CD4-positive, CD25-positive, alpha-beta regulatory T cell (primary cell): ENCODE measurements around the gene PRR33. TPM values are rescaled to one million over a fixed set of nuclear protein-coding genes. Genes with fewer than 3 reads are reported as not detected.

Experiments
- ATAC-seq, 2 donors: fragments of 150-1000 bp; cut with Tn5 transposase; one replicate each; pipeline ENCODE4 v1.10.0; 2021; ENCODE audit warnings: low read depth in 2 of 2, moderate number of reproducible peaks in 2 of 2, moderate library complexity in 1 of 2
- DNase-seq, 3 donors: peaks; one replicate each; pipeline versions ENCODE4 v3.0.0 to v3.0.0-alpha.2; 2012 to 2022; ENCODE audit warnings: mixed read lengths in 1 of 3
- H3K27ac ChIP-seq: one replicate; pipeline ENCODE4 v1.7.0; 2013; ENCODE audit warnings: mild to moderate bottlenecking, low read length; ENCODE audit not compliant: insufficient read depth, poor library complexity, severe bottlenecking
- H3K27me3 ChIP-seq: one replicate; pipeline ENCODE4 v1.7.0; 2013; ENCODE audit warnings: low read length; ENCODE audit not compliant: control insufficient read depth, insufficient read depth
- H3K36me3 ChIP-seq: one replicate; pipeline ENCODE4 v1.7.0; 2013; ENCODE audit warnings: mild to moderate bottlenecking, low read length, moderate library complexity; ENCODE audit not compliant: control insufficient read depth, insufficient read depth
- H3K4me1 ChIP-seq: 2 replicates; pipeline ENCODE4 v1.7.0; 2013; ENCODE audit warnings: mild to moderate bottlenecking, low read length; ENCODE audit not compliant: insufficient read depth, control insufficient read depth, poor library complexity, severe bottlenecking
- H3K4me3 ChIP-seq: one replicate; pipeline ENCODE4 v1.7.0; 2013; ENCODE audit warnings: low read depth, mild to moderate bottlenecking, low read length, moderate library complexity
- H3K9me3 ChIP-seq, 2 experiments: 1 replicate in 1 of 2; 2 replicates in 1 of 2; pipeline ENCODE4 v1.7.0; 2013; ENCODE audit warnings: low read length in 2 of 2, mild to moderate bottlenecking in 1 of 2, moderate library complexity in 1 of 2; ENCODE audit not compliant: control insufficient read depth in 2 of 2
- H3K27ac Mint-ChIP-seq, 3 donors: one replicate each; pipeline ENCODE4 v1.8.0; 2020 to 2022; ENCODE audit warnings: mild to moderate bottlenecking in 3 of 3, mixed read lengths in 3 of 3, moderate library complexity in 2 of 3
- H3K27me3 Mint-ChIP-seq: one replicate; pipeline ENCODE4 v1.8.0; 2022; ENCODE audit warnings: mild to moderate bottlenecking, mixed read lengths
- H3K36me3 Mint-ChIP-seq: one replicate; pipeline ENCODE4 v1.8.0; 2020; ENCODE audit warnings: mixed read lengths
- H3K4me1 Mint-ChIP-seq, 4 donors: one replicate each; pipeline ENCODE4 v1.8.0; 2020 to 2022; ENCODE audit warnings: mixed read lengths in 4 of 4, mild to moderate bottlenecking in 1 of 4
- H3K4me3 Mint-ChIP-seq, 4 donors: one replicate each; pipeline ENCODE4 v1.8.0; 2020 to 2022; ENCODE audit warnings: mild to moderate bottlenecking in 4 of 4, mixed read lengths in 4 of 4, moderate library complexity in 3 of 4
- H3K9me3 Mint-ChIP-seq, 7 donors: one replicate each; pipeline ENCODE4 v1.8.0; 2020 to 2022; ENCODE audit warnings: mixed read lengths in 7 of 7, mild to moderate bottlenecking in 3 of 7, moderate library complexity in 2 of 7
- polyA plus RNA-seq, 4 donors: library from polyadenylated mRNA; unstranded; fragments of 300-500 nt; fragmentation: Illumina TruSeq; gene quantifications; one replicate each; pipeline ENCODE4 v1.2.3, GENCODE V29; 2021
- total RNA-seq: library from RNA; stranded (reverse); gene quantifications from one replicate; pipeline ENCODE4 v1.2.3, GENCODE V29; 2022

The PRR33 gene
- total and polyA plus RNA-seq, 5 donors from 2014 or later: 0.06 to 0.09 (median 0.08) TPM; not detected in 2

DNA sequence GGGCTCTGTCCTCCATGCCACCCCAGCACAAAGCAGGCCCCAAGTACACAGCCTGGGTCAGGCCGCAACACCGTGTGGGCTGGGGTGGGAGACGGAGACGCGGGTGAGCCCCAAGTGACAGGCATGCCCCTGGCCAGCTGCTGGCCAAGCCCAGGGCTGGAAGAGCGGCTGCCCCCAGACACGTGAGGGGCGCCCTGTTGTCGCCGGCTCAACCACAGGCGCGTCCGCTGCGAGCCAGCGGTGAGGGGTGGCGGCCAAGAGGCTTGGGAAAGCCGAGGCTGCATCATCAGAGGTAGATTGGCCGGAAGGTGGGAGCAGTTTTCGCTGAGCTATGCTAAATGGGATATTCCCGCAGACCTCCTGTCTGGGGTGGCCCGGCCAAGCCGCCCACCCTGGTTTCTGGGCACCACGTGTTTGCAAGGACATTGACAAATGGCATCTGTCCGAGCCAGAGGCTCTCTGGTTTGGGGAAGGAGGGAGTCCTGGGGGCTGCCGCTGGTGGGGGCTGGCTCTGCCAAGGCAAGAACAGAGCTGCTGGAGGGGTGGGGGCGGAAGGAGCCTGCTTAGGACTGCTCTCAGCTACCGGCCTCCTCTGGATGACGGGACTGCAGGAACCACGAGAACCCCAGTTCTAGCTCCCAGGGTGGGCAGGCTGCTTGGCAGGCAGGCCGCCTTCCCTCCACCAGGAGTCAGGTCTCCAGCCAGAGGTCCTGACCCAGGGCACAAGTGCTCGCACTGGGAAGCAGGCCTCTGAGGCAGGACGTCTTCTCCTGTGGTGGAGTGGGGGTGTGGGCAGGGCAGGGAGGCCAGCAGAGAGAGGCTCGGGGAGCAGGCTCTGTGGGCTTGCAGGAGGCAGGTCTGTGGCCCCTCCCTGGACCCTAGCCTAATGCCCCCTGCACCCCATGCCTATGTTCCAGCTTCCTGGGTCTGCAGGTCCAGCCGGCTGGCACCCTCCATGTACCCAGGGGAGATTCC is 552 bp downstream of the PRR33 start:
- Histone ChIP-seq H3K4me3 (no peak overlapping the region), H3K27me3 (no peaks in the 10 kb centered on the region), H3K9me3 (no peaks in the 10 kb centered on the region), H3K27ac (no peak overlapping the region), H3K4me1 (peaks cover 37% of the 10 kb centered on the region), H3K36me3 (peaks cover 14% of the 10 kb centered on the region)
- H3K27ac Mint-ChIP-seq: no peak overlapping the region
- DNase-seq (no peak), ATAC-seq (no peak)
- peaks cover 2% of the 10 kb centered on the region for H3K27me3 Mint-ChIP-seq
- peaks cover 3% of the 10 kb centered on the region for H3K36me3 Mint-ChIP-seq
- peak overlapping the region in 1 of 4 donors; percentile 35 for H3K4me3 Mint-ChIP-seq
- peaks cover 0 to 49% (median 15%) of the 10 kb centered on the region in 4 donors for H3K4me1 Mint-ChIP-seq
- no peaks in the 10 kb centered on the region for H3K9me3 Mint-ChIP-seq

DNA sequence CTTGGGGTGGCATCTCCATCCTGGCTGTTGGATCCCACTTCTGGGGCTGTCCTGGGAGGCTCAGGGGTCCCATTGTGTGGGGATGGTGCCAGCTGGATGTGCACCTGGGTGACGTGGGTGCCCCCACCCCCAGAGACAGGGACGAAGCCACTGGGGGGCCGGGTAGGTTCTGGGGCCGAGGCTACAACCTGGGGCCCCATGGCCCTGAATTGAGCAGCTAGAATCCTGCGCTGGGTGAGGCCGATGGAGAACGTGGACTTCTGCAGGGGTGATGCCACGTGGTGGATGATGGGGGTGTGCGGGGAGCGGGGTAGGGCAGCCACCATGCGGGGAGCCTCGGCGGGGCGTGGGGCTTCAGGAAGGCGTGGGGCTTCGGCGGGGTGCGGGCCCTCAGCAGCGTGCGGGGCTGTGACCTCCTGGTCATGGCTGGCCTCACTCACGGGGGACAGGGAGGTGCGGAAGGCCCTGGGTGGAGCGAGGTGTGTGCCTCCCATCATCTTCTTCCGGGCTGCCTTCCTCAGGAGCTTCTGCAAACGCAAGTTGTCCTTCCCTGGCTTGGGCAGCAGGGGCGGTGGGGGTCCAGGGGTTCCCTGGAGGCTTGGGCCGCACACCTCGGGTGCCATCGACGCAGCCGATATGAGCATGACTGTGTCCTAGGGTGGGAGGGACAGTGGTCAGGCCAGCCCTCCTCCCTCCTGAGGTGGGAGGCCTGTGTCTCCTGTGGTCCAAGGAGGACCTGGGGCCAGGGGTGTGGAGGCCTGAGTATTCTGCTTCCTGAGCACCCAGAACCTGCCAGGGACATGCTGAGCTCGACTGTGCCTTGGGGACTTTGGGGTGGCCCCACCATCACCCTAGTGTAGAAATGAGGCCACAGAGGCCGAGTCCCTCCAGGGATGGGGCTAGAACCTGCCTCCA is 1.5 kb downstream of the PRR33 start:
- H3K36me3 ChIP-seq: peaks cover 24% of the 10 kb centered on the region
- Mint-ChIP-seq H3K4me3 (peak overlapping the region in 2 of 4 donors; percentile 21 to 53), H3K36me3 (peaks cover 3% of the 10 kb centered on the region), H3K9me3 (no peaks in the 10 kb centered on the region), H3K27ac (peak overlapping the region in 2 of 3 donors; percentile 14 to 36), H3K27me3 (no peaks in the 10 kb centered on the region), H3K4me1 (peaks cover 0 to 49% (median 15%) of the 10 kb centered on the region in 4 donors)
- H3K9me3 ChIP-seq: no peaks in the 10 kb centered on the region
- no peak overlapping the region for H3K4me3 ChIP-seq
- DNase-seq (no peak), ATAC-seq (no peak)
- H3K27me3 ChIP-seq: no peaks in the 10 kb centered on the region
- peaks cover 37% of the 10 kb centered on the region for H3K4me1 ChIP-seq
- peak overlapping the region; percentile 68 for H3K27ac ChIP-seq

DNA sequence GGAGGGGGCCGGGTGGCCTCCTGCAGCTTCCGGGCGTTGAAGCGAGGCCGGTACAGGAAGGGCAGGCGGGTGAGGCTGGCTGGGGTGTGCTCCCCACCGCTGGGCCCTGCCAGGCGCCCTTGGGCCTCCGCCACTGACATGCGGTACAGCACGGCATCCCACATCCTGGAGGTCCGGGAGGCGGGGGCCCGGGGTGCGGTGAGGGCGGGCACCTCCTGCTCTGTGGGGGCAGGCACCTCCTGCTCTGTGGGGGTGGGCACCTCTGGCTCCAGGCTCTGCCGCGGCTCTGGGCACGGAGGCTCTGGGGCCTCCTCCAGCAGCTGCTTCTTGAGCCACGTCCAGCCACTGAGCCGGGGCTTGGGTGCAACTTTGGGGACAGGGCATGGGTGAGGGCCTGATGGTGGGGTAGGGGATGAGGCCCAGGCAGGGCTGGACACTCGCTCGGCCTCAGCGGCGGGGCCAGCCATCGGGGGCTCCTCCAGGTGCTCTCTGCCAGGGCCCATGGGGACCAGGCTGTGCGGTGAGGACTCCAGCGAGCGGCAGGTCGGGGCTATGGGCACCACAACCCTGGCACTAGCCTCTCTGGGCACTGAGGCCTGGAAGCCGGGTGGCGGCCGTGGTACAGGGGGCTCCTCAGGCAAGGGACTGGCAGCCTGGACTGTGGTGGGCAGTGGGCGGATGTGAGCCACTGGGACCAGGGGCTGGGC is 2.3 kb downstream of the PRR33 start:
- Mint-ChIP-seq H3K27me3 (no peaks in the 10 kb centered on the region), H3K9me3 (no peaks in the 10 kb centered on the region), H3K36me3 (peaks cover 3% of the 10 kb centered on the region), H3K27ac (peak overlapping the region; percentile 14 to 90 (median 90)), H3K4me1 (peaks cover 0 to 49% (median 15%) of the 10 kb centered on the region in 4 donors), H3K4me3 (peak overlapping the region; percentile 50 to 81 (median 74))
- peak overlapping the region; percentile 68 for H3K27ac ChIP-seq
- peak; percentile 51 to 93 (median 80) for DNase-seq
- H3K27me3 ChIP-seq: no peaks in the 10 kb centered on the region
- peaks cover 32% of the 10 kb centered on the region for H3K36me3 ChIP-seq
- peaks cover 37% of the 10 kb centered on the region for H3K4me1 ChIP-seq
- no peak overlapping the region for H3K4me3 ChIP-seq
- ATAC-seq: peak; percentile 91 to 94
- no peaks in the 10 kb centered on the region for H3K9me3 ChIP-seq

DNA sequence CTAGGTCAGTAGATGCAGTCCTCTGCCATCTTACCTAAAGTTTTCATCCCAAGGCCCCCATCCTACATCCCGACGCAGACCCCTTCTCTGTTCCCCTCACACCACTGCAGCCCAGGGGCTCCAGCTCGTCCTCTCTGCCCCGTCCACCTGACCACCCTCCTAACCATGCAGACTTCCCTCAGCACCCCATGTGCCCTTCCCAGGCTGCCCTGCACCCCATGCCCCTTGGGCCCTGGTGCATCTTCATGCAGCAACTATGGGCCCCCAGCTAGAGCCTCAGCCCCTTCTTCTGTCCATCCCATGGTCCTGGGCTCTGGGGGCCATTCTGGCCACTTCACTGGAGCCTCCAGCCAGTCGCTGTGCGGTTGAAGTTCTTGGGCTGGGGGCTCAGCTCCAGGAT is 2.9 kb downstream of the PRR33 start:
- no peaks in the 10 kb centered on the region for H3K27me3 ChIP-seq
- H3K36me3 Mint-ChIP-seq: peaks cover 3% of the 10 kb centered on the region
- peak overlapping the region in 2 of 3 donors; percentile 90 for H3K27ac Mint-ChIP-seq
- peaks cover 0 to 51% (median 15%) of the 10 kb centered on the region in 4 donors for H3K4me1 Mint-ChIP-seq
- ATAC-seq (no peak), DNase-seq (no peak)
- no peaks in the 10 kb centered on the region for H3K27me3 Mint-ChIP-seq
- peaks cover 38% of the 10 kb centered on the region for H3K36me3 ChIP-seq
- H3K4me1 ChIP-seq: peaks cover 37% of the 10 kb centered on the region
- no peaks in the 10 kb centered on the region for H3K9me3 Mint-ChIP-seq
- peak overlapping the region; percentile 50 to 81 (median 74) for H3K4me3 Mint-ChIP-seq
- no peaks in the 10 kb centered on the region for H3K9me3 ChIP-seq
- H3K4me3 ChIP-seq: no peak overlapping the region
- H3K27ac ChIP-seq: peak overlapping the region; percentile 68

DNA sequence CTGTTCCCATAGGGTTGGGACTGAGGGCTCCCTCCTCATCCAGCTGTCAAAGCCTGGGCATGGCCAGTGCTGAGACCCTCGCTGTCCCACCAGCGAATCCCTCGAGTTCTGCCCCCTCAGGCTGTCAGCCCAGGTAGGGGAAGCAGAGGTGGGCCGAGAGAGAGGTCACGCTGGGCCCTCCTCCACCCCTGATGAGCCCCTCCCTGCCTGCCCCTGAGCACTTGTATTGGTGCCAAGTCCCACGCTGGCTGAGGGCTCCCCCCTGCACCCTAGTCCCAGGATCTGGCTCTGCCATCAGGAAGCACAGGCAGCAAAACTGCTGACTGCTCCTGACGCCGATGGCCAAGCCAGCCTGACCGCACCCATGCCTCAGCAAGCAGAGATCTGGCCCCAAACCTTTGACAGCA is 3.3 kb downstream of the PRR33 start:
- H3K27ac ChIP-seq: peak overlapping the region; percentile 68
- no peaks in the 10 kb centered on the region for H3K27me3 Mint-ChIP-seq
- H3K4me1 Mint-ChIP-seq: peaks cover 0 to 46% (median 15%) of the 10 kb centered on the region in 4 donors
- peak overlapping the region; percentile 84 to 90 (median 90) for H3K27ac Mint-ChIP-seq
- H3K4me3 Mint-ChIP-seq: peak overlapping the region; percentile 50 to 81 (median 74)
- peaks cover 42% of the 10 kb centered on the region for H3K36me3 ChIP-seq
- H3K36me3 Mint-ChIP-seq: peaks cover 3% of the 10 kb centered on the region
- H3K27me3 ChIP-seq: no peaks in the 10 kb centered on the region
- H3K9me3 Mint-ChIP-seq: no peaks in the 10 kb centered on the region
- H3K9me3 ChIP-seq: no peaks in the 10 kb centered on the region
- peaks cover 37% of the 10 kb centered on the region for H3K4me1 ChIP-seq
- H3K4me3 ChIP-seq: no peak overlapping the region
- no peak for DNase-seq
- no peak for ATAC-seq

DNA sequence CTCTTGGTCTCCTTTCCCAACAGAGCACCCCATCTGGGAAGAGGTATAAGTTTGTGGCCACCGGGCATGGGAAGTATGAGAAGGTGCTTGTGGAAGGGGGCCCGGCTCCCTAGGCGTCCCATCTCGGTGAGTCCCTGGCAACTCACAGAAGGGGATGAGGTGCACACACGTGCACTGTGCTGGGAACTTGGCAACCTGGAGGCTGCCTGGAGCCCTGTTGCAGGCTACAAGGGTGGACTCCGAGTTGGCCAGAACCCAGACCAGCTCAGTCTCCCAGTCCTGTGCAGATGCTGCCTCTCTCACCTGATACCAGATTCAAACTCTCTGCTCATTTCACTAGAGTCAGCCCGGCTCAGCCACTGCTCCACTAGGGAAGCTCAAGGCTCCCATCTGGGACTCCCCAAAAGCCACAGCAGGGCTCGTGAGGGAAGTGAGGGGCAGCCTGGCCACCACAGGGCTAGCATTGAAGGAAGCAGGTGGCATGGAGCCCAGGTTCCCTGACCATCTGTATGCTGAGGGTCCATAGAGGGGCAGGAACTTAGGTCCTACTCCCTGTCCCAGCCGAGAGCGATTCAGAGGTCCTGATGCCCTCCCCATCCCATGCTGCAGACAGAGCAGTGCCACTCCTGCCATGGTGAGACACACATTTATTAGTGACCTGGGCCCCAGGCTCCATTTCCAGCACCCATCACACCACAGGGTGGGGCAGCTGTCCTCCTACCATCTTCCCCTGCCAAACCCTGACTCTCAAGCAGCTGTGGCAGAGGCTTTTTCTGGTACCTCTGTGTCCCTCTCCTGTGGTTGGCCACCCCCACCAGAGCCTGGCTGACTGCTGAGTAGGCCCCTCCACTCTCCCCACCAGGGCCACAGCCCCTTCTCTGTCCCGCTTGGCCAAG is 4.0 kb downstream of the PRR33 start:
- ATAC-seq (no peak), DNase-seq (no peak)
- Mint-ChIP-seq H3K27ac (peak overlapping the region; percentile 84 to 90 (median 90)), H3K4me3 (peak overlapping the region in 1 of 4 donors; percentile 22), H3K27me3 (no peaks in the 10 kb centered on the region), H3K9me3 (no peaks in the 10 kb centered on the region), H3K4me1 (peaks cover 0 to 45% (median 15%) of the 10 kb centered on the region in 4 donors), H3K36me3 (peaks cover 2% of the 10 kb centered on the region)
- Histone ChIP-seq H3K27ac (peak overlapping the region; percentile 68), H3K9me3 (no peaks in the 10 kb centered on the region), H3K36me3 (peaks cover 49% of the 10 kb centered on the region), H3K27me3 (no peaks in the 10 kb centered on the region), H3K4me1 (peaks cover 37% of the 10 kb centered on the region), H3K4me3 (no peak overlapping the region)
